Measurements from ENCODE around the gene ANGEL2.

GRCh38 chr1:212983482-212983881 lies 32.2 kb downstream of the ANGEL2 start:
- TF ChIP-seq POLR2A (IDR thresholded peaks at IDR 0.05; ENCODE audit: insufficient read depth in 1 of 2, low read depth in 2 of 2, low read length in 2 of 2): no peak
- no peak for TF ChIP-seq FOXM1 (CRISPR knock-in tag; IDR thresholded peaks at IDR 0.05)
- TF ChIP-seq NR1H2 (CRISPR knock-in tag; IDR thresholded peaks at IDR 0.05; ENCODE audit: borderline replicate concordance, low read depth): no peak
- TF ChIP-seq SNAI1 (CRISPR knock-in tag; IDR thresholded peaks at IDR 0.05; ENCODE audit: borderline replicate concordance): no peak
- no peak for TF ChIP-seq ZNF34 (CRISPR knock-in tag; IDR thresholded peaks at IDR 0.05; ENCODE audit: borderline replicate concordance)
- no peak for TF ChIP-seq ZNF12 (CRISPR knock-in tag; IDR thresholded peaks at IDR 0.05)
- TF ChIP-seq USF2 (IDR thresholded peaks at IDR 0.05; ENCODE audit: low read depth, low read length): no peak
- no peak for TF ChIP-seq USF2 (CRISPR knock-in tag; IDR thresholded peaks at IDR 0.05; ENCODE audit: borderline replicate concordance)
- TF ChIP-seq BHLHE40 (IDR thresholded peaks at IDR 0.05; ENCODE audit: low read length): no peak
- TF ChIP-seq, protein P1, sequence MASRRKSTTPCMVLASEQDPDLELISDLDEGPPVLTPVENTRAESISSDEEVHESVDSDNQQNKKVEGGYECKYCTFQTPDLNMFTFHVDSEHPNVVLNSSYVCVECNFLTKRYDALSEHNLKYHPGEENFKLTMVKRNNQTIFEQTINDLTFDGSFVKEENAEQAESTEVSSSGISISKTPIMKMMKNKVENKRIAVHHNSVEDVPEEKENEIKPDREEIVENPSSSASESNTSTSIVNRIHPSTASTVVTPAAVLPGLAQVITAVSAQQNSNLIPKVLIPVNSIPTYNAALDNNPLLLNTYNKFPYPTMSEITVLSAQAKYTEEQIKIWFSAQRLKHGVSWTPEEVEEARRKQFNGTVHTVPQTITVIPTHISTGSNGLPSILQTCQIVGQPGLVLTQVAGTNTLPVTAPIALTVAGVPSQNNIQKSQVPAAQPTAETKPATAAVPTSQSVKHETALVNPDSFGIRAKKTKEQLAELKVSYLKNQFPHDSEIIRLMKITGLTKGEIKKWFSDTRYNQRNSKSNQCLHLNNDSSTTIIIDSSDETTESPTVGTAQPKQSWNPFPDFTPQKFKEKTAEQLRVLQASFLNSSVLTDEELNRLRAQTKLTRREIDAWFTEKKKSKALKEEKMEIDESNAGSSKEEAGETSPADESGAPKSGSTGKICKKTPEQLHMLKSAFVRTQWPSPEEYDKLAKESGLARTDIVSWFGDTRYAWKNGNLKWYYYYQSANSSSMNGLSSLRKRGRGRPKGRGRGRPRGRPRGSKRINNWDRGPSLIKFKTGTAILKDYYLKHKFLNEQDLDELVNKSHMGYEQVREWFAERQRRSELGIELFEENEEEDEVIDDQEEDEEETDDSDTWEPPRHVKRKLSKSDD (CRISPR knock-in tag; IDR thresholded peaks at IDR 0.05; ENCODE audit: low read depth): no peak
- no peak for TF ChIP-seq ZNF629 (CRISPR knock-in tag; conservative IDR thresholded peaks at IDR 0.05)
- TF ChIP-seq CHD2 (IDR thresholded peaks at IDR 0.05; ENCODE audit: low read depth, low read length): no peak

Measured in HepG2 (cell line).